CD4-positive, alpha-beta T cell treated with Interleukin-21 for 1 hour (primary cell): ENCODE data around the gene GALNT1.

Source experiments
- DNase-seq: peaks from one replicate; pipeline ENCODE4 v3.0.0-alpha.2; 2020

The GALNT1 gene

GRCh38 chr18:35619464-35619863, 37.9 kb downstream of the GALNT1 start:
- DNase-seq, result no peak

GRCh38 chr18:35619941-35620340, 38.4 kb downstream of the GALNT1 start:
- DNase-seq, result no peak

- DNase-seq, result no peak
Observed at GRCh38 chr18:35620765-35621164, 39.2 kb downstream of the GALNT1 start.

GRCh38 chr18:35623255-35623654, 41.7 kb downstream of the GALNT1 start:
- DNase-seq, result no peak

- DNase-seq, result no peak
Observed at GRCh38 chr18:35624146-35624545, 42.6 kb downstream of the GALNT1 start.

GRCh38 chr18:35625232-35625631, 43.7 kb downstream of the GALNT1 start:
- DNase-seq, result no peak

GRCh38 chr18:35633761-35634160, 52.2 kb downstream of the GALNT1 start:
- DNase-seq, result no peak

- no peak for DNase-seq
Observed at GRCh38 chr18:35634323-35634722, 52.8 kb downstream of the GALNT1 start.

- DNase-seq, result no peak
Observed at GRCh38 chr18:35635170-35635569, 53.6 kb downstream of the GALNT1 start.

- no peak for DNase-seq
Observed at GRCh38 chr18:35637227-35637626, 55.7 kb downstream of the GALNT1 start.

GRCh38 chr18:35639296-35639695, 57.8 kb downstream of the GALNT1 start:
- DNase-seq, result no peak

- no peak for DNase-seq
Observed at GRCh38 chr18:35641467-35641866, 59.9 kb downstream of the GALNT1 start.

GRCh38 chr18:35641916-35642315, 60.4 kb downstream of the GALNT1 start:
- DNase-seq, result no peak

GRCh38 chr18:35642802-35643201, 61.3 kb downstream of the GALNT1 start:
- DNase-seq, result no peak

GRCh38 chr18:35646449-35646848, 64.9 kb downstream of the GALNT1 start:
- no peak for DNase-seq

GRCh38 chr18:35653392-35654135, 72.0 kb downstream of the GALNT1 start:
- DNase-seq, result no peak

- no peak for DNase-seq
Observed at GRCh38 chr18:35658112-35658511, 76.6 kb downstream of the GALNT1 start.

- DNase-seq, result no peak
Observed at GRCh38 chr18:35661483-35662146, 80.1 kb downstream of the GALNT1 start.

GRCh38 chr18:35662293-35663062, 80.9 kb downstream of the GALNT1 start:
- no peak for DNase-seq

- no peak for DNase-seq
Observed at GRCh38 chr18:35671966-35672603, 90.5 kb downstream of the GALNT1 start.

GRCh38 chr18:35672897-35673296, 91.4 kb downstream of the GALNT1 start:
- DNase-seq, result no peak

GRCh38 chr18:35673682-35674081, 92.1 kb downstream of the GALNT1 start:
- no peak for DNase-seq

- no peak for DNase-seq
Observed at GRCh38 chr18:35680139-35680551, 98.6 kb downstream of the GALNT1 start.
